ENCODE data around the gene SORCS2.

SORCS2 gene

DNA sequence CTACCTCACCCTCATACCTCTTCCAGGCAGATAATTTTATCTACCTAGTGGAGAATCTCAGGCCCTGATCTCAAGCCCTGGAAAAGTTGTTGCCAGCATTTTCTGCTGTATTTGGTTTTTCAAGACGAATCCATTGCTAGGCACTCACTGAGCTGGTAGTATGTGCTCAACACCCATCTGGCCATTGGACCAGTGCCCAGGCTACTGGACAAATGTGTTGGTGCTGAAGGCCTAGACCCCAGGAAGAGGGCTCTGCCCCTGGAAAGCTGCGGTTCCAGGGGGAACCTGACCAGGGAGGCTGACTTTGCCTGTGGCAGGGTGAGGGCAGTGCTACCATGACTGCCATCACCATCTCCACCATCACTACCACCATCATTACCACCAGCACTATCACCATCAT, 170.0 kb downstream of the SORCS2 start:
- TF ChIP-seq, protein P1, sequence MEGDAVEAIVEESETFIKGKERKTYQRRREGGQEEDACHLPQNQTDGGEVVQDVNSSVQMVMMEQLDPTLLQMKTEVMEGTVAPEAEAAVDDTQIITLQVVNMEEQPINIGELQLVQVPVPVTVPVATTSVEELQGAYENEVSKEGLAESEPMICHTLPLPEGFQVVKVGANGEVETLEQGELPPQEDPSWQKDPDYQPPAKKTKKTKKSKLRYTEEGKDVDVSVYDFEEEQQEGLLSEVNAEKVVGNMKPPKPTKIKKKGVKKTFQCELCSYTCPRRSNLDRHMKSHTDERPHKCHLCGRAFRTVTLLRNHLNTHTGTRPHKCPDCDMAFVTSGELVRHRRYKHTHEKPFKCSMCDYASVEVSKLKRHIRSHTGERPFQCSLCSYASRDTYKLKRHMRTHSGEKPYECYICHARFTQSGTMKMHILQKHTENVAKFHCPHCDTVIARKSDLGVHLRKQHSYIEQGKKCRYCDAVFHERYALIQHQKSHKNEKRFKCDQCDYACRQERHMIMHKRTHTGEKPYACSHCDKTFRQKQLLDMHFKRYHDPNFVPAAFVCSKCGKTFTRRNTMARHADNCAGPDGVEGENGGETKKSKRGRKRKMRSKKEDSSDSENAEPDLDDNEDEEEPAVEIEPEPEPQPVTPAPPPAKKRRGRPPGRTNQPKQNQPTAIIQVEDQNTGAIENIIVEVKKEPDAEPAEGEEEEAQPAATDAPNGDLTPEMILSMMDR (IDR thresholded peaks at IDR 0.05; ENCODE audit: low read depth, low read length): no peak
- H3K4me3 ChIP-seq (replicated peaks in 1 of 2; ENCODE audit: low read depth in 2 of 2, low read length in 2 of 2): no peak overlapping the region
- no peak for DNase-seq (ENCODE audit: low read depth in 2 of 2)

DNA sequence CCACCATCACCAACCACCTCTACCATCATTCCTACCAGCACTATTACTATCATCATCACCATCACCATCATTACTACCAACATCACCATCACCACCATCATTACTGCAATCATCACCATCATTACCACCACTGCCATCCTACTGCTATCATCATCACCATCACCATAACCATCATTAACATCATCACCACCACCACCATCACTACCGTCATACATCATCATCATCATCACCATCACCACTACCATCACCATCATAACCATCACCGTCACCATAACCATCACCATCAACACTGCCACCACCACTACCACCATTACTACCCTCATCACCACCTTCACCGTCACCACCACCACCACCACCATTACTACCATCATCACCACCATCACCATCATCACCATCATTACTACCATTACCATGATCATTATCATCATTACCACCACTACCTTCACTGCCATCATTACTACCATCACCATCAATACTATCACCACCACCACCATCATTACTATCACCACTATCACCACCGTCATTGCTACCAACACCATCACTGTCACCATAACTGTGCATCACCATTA, 170.6 kb downstream of the SORCS2 start:
- H3K4me3 ChIP-seq (replicated peaks in 1 of 2; ENCODE audit: low read depth in 2 of 2, low read length in 2 of 2): no peak overlapping the region
- TF ChIP-seq, protein P1 (IDR thresholded peaks at IDR 0.05; ENCODE audit: low read depth, low read length): no peak
- no peak for DNase-seq (ENCODE audit: low read depth in 2 of 2)

DNA sequence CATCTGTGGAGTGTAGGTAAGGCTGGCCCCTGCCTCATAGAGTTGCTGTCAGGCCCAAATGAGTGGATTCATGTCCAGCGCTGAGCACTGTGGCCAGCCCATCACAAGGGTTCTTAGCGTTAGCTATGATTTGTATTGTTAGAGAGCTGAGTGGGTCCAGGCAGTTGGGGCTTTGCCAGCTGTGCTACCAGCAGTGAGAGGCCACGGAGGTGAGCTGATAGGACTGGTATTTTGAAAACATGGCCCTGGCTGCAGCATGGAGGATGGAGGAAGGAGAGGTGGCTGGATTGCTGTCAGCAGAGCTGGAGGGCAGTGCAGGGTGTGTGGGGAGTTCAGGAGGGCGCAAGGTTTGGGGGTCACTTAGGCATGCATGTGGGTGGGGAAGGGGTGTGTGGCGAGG, 172.6 kb downstream of the SORCS2 start:
- TF ChIP-seq, protein P1 (IDR thresholded peaks at IDR 0.05; ENCODE audit: low read depth, low read length): no peak
- no peak overlapping the region for H3K4me3 ChIP-seq (replicated peaks in 1 of 2; ENCODE audit: low read depth in 2 of 2, low read length in 2 of 2)
- no peak for DNase-seq (ENCODE audit: low read depth in 2 of 2)

DNA sequence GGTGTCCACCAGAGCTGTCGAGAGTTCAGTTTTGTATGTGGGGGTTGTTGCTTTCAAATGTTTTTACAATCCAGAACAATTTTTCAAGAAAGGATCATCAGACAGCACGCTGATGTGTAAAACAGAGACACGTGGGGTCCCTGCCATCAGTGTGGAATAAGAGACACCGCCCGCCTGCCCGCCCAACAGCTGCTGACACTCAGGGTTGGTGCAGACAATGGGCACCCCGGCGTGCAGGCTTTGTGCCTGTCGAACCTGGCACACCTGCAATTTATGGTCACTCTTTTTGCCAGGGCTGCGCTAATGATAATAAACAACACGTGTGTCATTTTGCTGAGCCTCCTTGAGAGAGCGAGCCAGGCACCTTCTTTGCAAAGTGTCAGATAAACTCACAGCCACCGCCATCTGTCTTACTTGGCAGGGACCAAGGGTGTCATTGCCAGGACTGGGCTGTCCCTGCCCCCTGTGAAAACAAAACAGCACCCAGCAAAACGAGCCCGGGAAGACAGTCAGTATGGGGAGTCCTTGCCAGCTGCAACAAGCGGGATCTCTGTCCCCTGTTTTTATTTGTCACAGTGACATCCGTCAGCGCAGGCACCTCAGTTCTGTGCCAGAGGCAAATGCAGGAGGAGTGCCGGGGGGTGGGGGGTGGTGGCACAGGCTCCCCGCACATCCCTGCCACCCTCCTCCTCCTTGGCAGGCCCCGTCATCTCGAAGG, 173.3 kb downstream of the SORCS2 start:
- no peak for DNase-seq (ENCODE audit: low read depth in 2 of 2)
- H3K4me3 ChIP-seq (replicated peaks in 1 of 2; ENCODE audit: low read depth in 2 of 2, low read length in 2 of 2): no peak overlapping the region
- TF ChIP-seq, protein P1 (IDR thresholded peaks at IDR 0.05; ENCODE audit: low read depth, low read length): no peak

DNA sequence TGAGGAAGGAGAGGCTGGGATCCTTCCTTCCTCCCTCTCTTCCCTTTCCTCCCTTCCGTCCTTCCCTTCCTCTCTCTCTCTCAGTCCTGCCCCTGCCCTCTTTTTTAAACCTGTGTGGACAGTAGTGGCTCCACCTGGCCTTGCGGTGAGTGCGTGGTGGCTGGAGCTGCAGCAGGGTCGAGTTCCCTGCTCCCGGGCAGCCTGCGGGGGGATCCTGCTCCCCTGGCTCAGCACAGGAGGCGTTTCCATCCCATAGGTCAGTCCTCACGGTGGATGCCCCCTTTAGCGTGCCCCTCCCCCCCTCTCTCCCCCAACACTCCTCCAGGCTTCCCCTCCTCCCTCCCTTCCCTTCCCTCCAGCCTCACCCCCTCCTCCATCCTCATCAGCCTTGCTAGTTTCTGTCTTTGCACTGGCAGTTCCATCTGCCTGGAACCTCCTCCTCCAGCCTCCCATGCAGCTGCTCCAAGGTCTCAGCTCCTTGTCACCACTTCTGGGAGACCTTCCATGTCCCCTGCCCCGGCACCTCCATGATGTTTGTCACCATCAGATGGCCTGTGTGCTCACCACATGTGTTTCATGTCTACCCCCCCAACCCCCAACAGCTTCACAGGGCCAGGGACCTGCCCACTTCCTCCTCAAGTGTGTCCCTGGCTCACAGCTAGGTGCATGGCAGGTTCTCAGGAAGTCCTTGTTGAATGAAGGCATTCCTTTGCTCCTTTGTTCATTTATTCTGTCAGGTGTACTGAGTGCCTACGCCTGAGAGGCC, 174.0 kb downstream of the SORCS2 start:
- TF ChIP-seq, protein P1 (IDR thresholded peaks at IDR 0.05; ENCODE audit: low read depth, low read length): no peak
- H3K4me3 ChIP-seq (replicated peaks in 1 of 2; ENCODE audit: low read depth in 2 of 2, low read length in 2 of 2): no peak overlapping the region
- no peak for DNase-seq (ENCODE audit: low read depth in 2 of 2)

DNA sequence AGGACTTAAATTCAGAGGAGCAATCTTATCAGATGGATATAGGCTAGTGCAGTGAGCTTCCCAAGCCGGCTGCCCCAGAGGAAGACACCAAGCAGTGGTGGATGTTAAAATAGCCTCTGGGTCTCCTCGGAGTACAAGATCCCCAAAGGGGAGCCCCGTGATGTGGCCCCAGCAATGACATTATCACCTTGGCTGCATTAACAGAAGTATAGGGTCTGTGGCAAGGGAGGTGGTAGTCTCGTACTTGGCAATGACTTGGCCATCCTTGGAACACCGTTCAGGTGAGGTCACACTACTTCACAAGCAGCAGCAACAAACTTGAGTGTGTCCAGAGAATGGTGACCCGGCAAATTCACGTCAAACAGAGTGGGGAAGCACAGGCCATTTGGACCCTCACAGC, 174.6 kb downstream of the SORCS2 start:
- TF ChIP-seq, protein P1 (IDR thresholded peaks at IDR 0.05; ENCODE audit: low read depth, low read length): no peak
- no peak overlapping the region for H3K4me3 ChIP-seq (replicated peaks in 1 of 2; ENCODE audit: low read depth in 2 of 2, low read length in 2 of 2)
- DNase-seq (ENCODE audit: low read depth in 2 of 2): no peak
